Inflammatory macrophage treated with lipopolysaccharide for 1 hour (primary cell): Measurements from ENCODE around the gene NPEPPS.
"Not testable (repeated sequence)": the region's sequence is repeated elsewhere in the genome, so short reads cannot be mapped to it uniquely, and the experiment has no call there.

Source experiments
- DNase-seq, 2 donors: peaks; one replicate each; pipeline ENCODE4 v3.0.0-alpha.2; 2020 to 2022

The NPEPPS gene

GRCh38 chr17:47561698-47562405 lies 30.9 kb downstream of the NPEPPS start:
- DNase-seq, result not testable (repeated sequence)

GRCh38 chr17:47562406-47562705 lies 31.4 kb downstream of the NPEPPS start:
- not testable (repeated sequence) for DNase-seq

GRCh38 chr17:47567261-47567660 lies 36.4 kb downstream of the NPEPPS start:
- not testable (repeated sequence) for DNase-seq

GRCh38 chr17:47572561-47572960 lies 41.7 kb downstream of the NPEPPS start:
- peak; percentile 30 to 46 for DNase-seq

- DNase-seq, result not testable (repeated sequence)
These were observed 51.5 kb downstream of the NPEPPS start for GRCh38 chr17:47582416-47582815.

- not testable (repeated sequence) for DNase-seq
These were observed 55.6 kb downstream of the NPEPPS start for GRCh38 chr17:47586378-47587055.

- DNase-seq, result not testable (repeated sequence)
These were observed 62.6 kb downstream of the NPEPPS start for GRCh38 chr17:47593522-47593921.

GRCh38 chr17:47603830-47604597 lies 73.1 kb downstream of the NPEPPS start:
- DNase-seq, result no peak

- DNase-seq, result no peak
These were observed 73.7 kb downstream of the NPEPPS start for GRCh38 chr17:47604598-47604927.

GRCh38 chr17:47605011-47605410 lies 74.1 kb downstream of the NPEPPS start:
- no peak for DNase-seq

GRCh38 chr17:47607481-47607880 lies 76.6 kb downstream of the NPEPPS start:
- DNase-seq, result no peak

GRCh38 chr17:47611372-47612350 lies 80.8 kb downstream of the NPEPPS start:
- no peak for DNase-seq

- DNase-seq, result peak; percentile 38 to 83
These were observed 85.0 kb downstream of the NPEPPS start for GRCh38 chr17:47615766-47616424.

- peak in 1 of 2 donors; percentile 41 for DNase-seq
These were observed 87.5 kb downstream of the NPEPPS start for GRCh38 chr17:47618410-47618809.

GRCh38 chr17:47620503-47621245 lies 89.8 kb downstream of the NPEPPS start:
- DNase-seq, result no peak

GRCh38 chr17:47621293-47622179 lies 90.6 kb downstream of the NPEPPS start:
- DNase-seq, result no peak

GRCh38 chr17:47622180-47622549 lies 91.3 kb downstream of the NPEPPS start:
- no peak for DNase-seq

GRCh38 chr17:47624727-47625068 lies 93.8 kb downstream of the NPEPPS start:
- no peak for DNase-seq

- no peak for DNase-seq
These were observed 97.2 kb downstream of the NPEPPS start for GRCh38 chr17:47628014-47628566.

- DNase-seq, result no peak
These were observed 98.9 kb downstream of the NPEPPS start for GRCh38 chr17:47629826-47630225.
